Nephron progenitor cell (in vitro differentiated cells): ENCODE measurements around the gene PYGB.
"Not testable (repeated sequence)": the region's sequence is repeated elsewhere in the genome, so short reads cannot be mapped to it uniquely, and the experiment has no call there.

Experiments
- DNase-seq: peaks from one replicate; pipeline ENCODE4 v3.0.0; 2021
- H3K27ac Mint-ChIP-seq: 2 replicates; pipeline ENCODE4 v1.8.0; 2021; ENCODE audit warnings: mild to moderate bottlenecking, moderate library complexity, mixed read lengths
- H3K27me3 Mint-ChIP-seq: 2 replicates; pipeline ENCODE4 v1.8.0; 2021; ENCODE audit warnings: mild to moderate bottlenecking, low read depth, mixed read lengths; ENCODE audit not compliant: poor library complexity
- H3K36me3 Mint-ChIP-seq: 2 replicates; pipeline ENCODE4 v1.8.0; 2021; ENCODE audit warnings: low read depth, mixed read lengths
- H3K4me1 Mint-ChIP-seq: 2 replicates; pipeline ENCODE4 v1.8.0; 2021; ENCODE audit warnings: mixed read lengths
- H3K4me3 Mint-ChIP-seq: 2 replicates; pipeline ENCODE4 v1.8.0; 2021; ENCODE audit warnings: mild to moderate bottlenecking, moderate library complexity, mixed read lengths
- H3K9me3 Mint-ChIP-seq: 2 replicates; pipeline ENCODE4 v1.8.0; 2021; ENCODE audit warnings: mild to moderate bottlenecking, moderate library complexity, mixed read lengths
- TF ChIP-seq, protein P1 (sequence below): fragments of 200-600 bp; sonication (generic); IDR thresholded peaks from 2 replicates; pipeline ENCODE4 v1.5.0; 2021; ENCODE audit warnings: antibody characterized with exemption

Gene PYGB

DNA sequence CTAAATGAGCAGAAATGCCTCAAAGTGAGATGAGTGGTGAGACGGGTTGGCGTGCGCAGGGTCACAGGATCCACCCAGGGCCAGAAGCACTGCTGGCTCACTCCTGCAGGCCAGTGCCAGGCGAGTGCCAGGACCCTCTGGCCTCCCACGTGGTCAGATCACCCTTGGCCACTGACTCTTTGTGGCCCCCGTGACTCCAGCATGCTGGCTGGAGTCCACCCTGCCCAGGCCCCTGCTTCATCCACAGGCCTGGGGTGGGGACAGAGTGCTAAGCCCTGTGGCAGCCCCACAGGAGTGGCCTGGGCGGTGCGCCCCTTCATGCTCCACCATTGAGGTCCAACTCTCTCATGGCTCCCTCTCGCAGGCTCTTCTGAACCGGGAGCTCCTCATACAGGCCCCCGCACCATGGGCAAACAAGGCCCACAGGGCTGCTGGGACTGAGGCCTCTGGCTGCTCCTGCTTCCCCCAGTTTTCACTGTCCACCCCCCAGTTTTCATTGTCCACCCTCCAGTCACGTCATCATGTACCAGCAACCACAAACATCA, 81.1 kb downstream of the PYGB start:
- Mint-ChIP-seq H3K27me3 (no peaks in the 10 kb centered on the region), H3K4me1 (peaks cover 34% of the 10 kb centered on the region), H3K9me3 (peaks cover 27% of the 10 kb centered on the region), H3K36me3 (peaks cover 52% of the 10 kb centered on the region), H3K4me3 (no peak overlapping the region), H3K27ac (no peak overlapping the region)
- TF ChIP-seq, protein P1, sequence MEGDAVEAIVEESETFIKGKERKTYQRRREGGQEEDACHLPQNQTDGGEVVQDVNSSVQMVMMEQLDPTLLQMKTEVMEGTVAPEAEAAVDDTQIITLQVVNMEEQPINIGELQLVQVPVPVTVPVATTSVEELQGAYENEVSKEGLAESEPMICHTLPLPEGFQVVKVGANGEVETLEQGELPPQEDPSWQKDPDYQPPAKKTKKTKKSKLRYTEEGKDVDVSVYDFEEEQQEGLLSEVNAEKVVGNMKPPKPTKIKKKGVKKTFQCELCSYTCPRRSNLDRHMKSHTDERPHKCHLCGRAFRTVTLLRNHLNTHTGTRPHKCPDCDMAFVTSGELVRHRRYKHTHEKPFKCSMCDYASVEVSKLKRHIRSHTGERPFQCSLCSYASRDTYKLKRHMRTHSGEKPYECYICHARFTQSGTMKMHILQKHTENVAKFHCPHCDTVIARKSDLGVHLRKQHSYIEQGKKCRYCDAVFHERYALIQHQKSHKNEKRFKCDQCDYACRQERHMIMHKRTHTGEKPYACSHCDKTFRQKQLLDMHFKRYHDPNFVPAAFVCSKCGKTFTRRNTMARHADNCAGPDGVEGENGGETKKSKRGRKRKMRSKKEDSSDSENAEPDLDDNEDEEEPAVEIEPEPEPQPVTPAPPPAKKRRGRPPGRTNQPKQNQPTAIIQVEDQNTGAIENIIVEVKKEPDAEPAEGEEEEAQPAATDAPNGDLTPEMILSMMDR, result no peak
- no peak for DNase-seq

DNA sequence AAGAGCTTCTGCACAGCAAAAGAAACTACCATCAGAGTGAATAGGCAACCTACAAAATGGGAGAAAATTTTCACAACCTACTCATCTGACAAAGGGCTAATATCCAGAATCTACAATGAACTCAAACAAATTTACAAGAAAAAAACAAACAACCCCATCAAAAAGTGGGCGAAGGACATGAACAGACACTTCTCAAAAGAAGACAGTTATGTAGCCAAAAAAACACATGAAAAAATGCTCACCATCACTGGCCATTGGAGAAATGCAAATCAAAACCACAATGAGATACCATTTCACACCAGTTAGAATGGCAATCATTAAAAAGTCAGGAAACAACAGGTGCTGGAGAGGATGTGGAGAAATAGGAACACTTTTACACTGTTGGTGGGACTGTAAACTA, 87.1 kb downstream of the PYGB start:
- Mint-ChIP-seq H3K9me3 (peaks cover 25% of the 10 kb centered on the region), H3K4me1 (peaks cover 18% of the 10 kb centered on the region), H3K36me3 (peaks cover 53% of the 10 kb centered on the region)
- H3K4me3 Mint-ChIP-seq, H3K27me3 Mint-ChIP-seq, H3K27ac Mint-ChIP-seq, DNase-seq: not testable (repeated sequence)

DNA sequence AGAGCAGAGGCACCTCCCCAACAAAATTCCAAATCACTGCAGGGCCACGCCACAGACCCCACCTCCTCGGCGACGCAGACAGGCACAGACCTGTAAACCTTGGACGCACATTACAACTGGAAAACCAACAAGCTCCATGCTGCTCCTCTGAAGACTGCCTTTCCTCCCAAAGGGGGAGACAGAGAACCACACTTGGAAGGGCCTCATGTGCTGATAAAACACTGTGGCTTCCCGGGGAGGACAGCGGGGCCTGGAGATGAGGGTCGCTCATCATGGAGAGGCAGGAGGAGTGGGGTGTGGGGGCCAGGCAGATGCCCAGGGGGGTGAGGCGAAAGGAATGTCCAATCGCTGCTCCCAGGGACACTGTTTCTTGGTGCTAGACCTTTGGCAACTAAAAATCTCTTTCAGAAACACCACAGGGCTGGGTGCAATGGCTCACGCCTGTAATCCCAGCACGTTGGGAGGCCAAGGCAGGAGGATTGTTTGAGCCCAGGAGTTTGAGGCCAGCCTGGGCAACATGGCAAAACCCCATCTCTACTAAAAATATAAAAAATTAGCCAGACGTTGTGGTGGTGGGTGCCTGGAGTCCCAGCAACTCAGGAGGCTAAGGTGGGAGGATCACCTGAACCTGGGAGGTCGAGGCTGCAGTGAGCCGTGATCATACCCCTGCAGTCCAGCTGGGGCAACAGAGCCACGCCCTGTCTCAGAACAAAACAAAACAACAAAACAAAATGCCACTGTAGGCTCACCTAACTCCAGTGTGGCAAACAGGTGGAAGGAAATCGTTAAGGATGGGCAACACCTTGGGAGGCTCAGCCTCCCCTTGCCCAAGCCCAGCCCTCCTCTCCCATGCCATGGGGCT, 88.9 kb downstream of the PYGB start:
- DNase-seq, result no peak
- peak overlapping the region; percentile 71 for H3K27ac Mint-ChIP-seq

DNA sequence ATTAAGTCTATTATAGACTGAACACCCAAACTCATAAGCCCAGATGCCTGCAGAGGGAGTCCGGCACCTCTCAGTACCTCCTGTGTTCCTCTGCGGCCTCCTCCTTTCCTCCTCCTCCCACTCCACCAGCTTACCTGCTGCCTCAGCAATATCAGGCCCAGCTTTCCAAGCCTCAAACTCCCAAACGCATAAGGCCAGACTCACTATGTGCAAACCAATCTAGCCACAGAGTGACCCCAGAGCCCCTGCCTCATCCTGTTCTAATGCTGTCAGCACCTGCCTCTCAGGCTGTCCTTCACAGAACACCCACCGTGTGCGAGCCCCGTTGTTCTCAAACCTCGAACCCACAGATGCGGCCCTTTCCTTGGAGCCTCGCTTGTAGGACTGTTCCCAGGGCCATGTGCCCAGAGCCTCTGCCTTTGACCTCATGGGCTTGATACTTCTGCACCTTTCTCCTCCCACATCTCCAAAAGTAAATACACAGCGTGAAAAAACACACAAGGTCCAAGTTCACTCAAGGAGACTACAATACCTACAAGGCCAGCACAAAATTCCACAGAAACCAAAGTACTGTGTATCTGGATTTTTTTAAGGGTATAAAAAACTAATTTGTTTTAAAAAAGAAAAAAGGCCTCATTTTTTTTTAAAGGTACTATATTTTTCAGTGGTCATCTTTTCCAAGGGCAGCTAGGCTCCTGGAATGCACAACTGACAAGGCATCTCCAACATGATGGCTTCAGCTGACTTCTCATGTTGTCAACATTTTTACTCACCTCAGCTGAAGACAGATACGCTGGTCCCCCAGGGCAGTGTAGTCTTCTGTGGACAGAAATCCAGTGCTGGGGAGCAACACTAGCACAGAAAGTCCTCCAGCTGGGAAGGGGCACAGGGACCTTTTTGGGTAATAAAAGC, 90.5 kb downstream of the PYGB start:
- DNase-seq, result no peak
- Mint-ChIP-seq H3K9me3 (peaks cover 11% of the 10 kb centered on the region), H3K4me1 (peaks cover 25% of the 10 kb centered on the region), H3K27me3 (no peaks in the 10 kb centered on the region), H3K27ac (peak overlapping the region; percentile 72), H3K36me3 (peaks cover 49% of the 10 kb centered on the region), H3K4me3 (no peak overlapping the region)
- TF ChIP-seq, protein P1, result no peak

More for the DNA sequence above, 88.9 kb downstream of the PYGB start:
- TF ChIP-seq, protein P1, result no peak
- H3K4me1 Mint-ChIP-seq, result peaks cover 25% of the 10 kb centered on the region
- no peak overlapping the region for H3K4me3 Mint-ChIP-seq
- peaks cover 39% of the 10 kb centered on the region for H3K36me3 Mint-ChIP-seq
- peaks cover 12% of the 10 kb centered on the region for H3K9me3 Mint-ChIP-seq
- no peaks in the 10 kb centered on the region for H3K27me3 Mint-ChIP-seq

DNA sequence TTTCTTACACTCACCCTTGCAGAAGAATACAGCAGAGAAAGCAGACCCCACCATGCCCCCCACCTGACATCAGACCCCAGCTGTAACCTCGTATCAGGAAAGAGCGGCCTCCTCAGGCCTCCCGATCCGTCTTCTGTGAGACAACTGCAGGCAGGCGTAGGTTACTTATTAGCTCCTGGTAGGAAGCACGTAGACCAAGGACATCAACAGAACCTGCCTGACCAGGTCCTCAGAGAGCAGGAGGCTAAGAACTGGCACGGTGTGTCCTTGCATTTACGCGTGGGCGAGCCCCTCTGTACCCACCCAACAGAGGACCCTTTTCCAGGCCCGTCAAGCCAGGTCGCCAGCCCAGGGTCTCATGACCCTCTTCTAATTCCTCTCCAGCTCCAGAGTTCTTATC, 91.7 kb downstream of the PYGB start:
- Mint-ChIP-seq H3K27ac (peak overlapping the region; percentile 44), H3K36me3 (peaks cover 55% of the 10 kb centered on the region), H3K4me1 (peaks cover 25% of the 10 kb centered on the region), H3K27me3 (no peaks in the 10 kb centered on the region), H3K9me3 (peaks cover 16% of the 10 kb centered on the region), H3K4me3 (no peak overlapping the region)
- TF ChIP-seq, protein P1, result no peak
- DNase-seq, result no peak

DNA sequence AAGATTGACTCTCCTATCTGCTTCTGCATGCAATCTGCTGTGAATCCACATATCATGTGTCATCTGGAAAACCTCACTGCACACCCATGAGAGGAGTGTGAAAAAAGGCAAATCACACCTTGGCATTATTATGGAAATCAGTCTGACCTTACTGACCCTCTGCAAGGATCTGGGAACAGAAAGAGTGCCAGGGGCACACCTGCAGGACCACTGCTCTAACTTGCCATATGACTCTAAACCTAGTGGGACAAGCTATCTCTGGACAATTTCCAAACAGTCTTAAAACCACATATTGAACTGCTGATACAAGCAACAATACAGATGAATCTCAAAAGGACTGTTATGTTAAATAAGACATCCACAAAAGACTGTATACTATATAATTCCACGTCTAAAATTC, 92.5 kb downstream of the PYGB start:
- Mint-ChIP-seq H3K27ac (no peak overlapping the region), H3K9me3 (peaks cover 21% of the 10 kb centered on the region)

More for the DNA sequence above, 92.5 kb downstream of the PYGB start:
- no peak overlapping the region for H3K4me3 Mint-ChIP-seq
- peaks cover 63% of the 10 kb centered on the region for H3K36me3 Mint-ChIP-seq
- TF ChIP-seq, protein P1, result no peak
- peaks cover 25% of the 10 kb centered on the region for H3K4me1 Mint-ChIP-seq
- H3K27me3 Mint-ChIP-seq, result no peaks in the 10 kb centered on the region
- no peak for DNase-seq
